HEK293 (cell line): ENCODE measurements around the gene THBS3.
A peak's percentile ranks its signal among the peaks of the same experiment; 100 is the strongest.

Experiments
- ATF2 ChIP-seq: fragments of 450-650 bp; formaldehyde crosslinking; IDR thresholded peaks from 2 replicates; pipeline ENCODE4 v1.5.1; 2016; ENCODE audit warnings: missing biosample characterization, missing genetic modification characterization, low read depth
- CTCF ChIP-seq: fragments of 450-650 bp; formaldehyde crosslinking; IDR thresholded peaks from 2 replicates; pipeline ENCODE4 v1.5.1; 2016; ENCODE audit warnings: missing biosample characterization, missing genetic modification characterization
- TCF7L2 ChIP-seq: IDR thresholded peaks from 2 replicates; pipeline ENCODE4 v1.6.1; 2011; ENCODE audit warnings: low read depth, mild to moderate bottlenecking, inconsistent platforms, low read length, moderate library complexity, borderline replicate concordance
- ZBTB11 ChIP-seq: fragments of 450-650 bp; formaldehyde crosslinking; conservative IDR thresholded peaks from 2 replicates; pipeline ENCODE4 v1.5.1; 2016; ENCODE audit warnings: low read depth, missing biosample characterization, missing genetic modification characterization
- ZBTB20 ChIP-seq: fragments of 450-650 bp; formaldehyde crosslinking; IDR thresholded peaks from 2 replicates; pipeline ENCODE4 v1.5.1; 2016; ENCODE audit warnings: missing biosample characterization, missing genetic modification characterization
- ZNF140 ChIP-seq: fragments of 450-650 bp; formaldehyde crosslinking; IDR thresholded peaks from 2 replicates; pipeline ENCODE4 v1.5.1; 2016; ENCODE audit warnings: missing biosample characterization, missing genetic modification characterization
- ZNF239 ChIP-seq: fragments of 450-650 bp; formaldehyde crosslinking; IDR thresholded peaks from 2 replicates; pipeline ENCODE4 v1.5.1; 2016; ENCODE audit warnings: missing biosample characterization, missing genetic modification characterization
- ZNF24 ChIP-seq: fragments of 450-650 bp; formaldehyde crosslinking; IDR thresholded peaks from 2 replicates; pipeline ENCODE4 v1.5.1; 2016; ENCODE audit warnings: missing biosample characterization, missing genetic modification characterization
- ZNF560 ChIP-seq: fragments of 450-650 bp; formaldehyde crosslinking; IDR thresholded peaks from 2 replicates; pipeline ENCODE4 v1.5.1; 2017; ENCODE audit warnings: missing biosample characterization, missing genetic modification characterization, borderline replicate concordance
- ZNF580 ChIP-seq: fragments of 450-650 bp; formaldehyde crosslinking; IDR thresholded peaks from 2 replicates; pipeline ENCODE4 v1.5.1; 2016; ENCODE audit warnings: missing biosample characterization, missing genetic modification characterization

GRCh38 chr1:155250633-155251449 is 43.1 kb upstream of the THBS3 start:
- TF ChIP-seq ZNF239 (no peak), CTCF (tag by site-specific recombination) (peak; percentile 99), ATF2 (tag by site-specific recombination) (no peak), ZNF580 (tag by site-specific recombination) (no peak), ZNF24 (peak; percentile 51; the same call in 1 of the 2 replicates), ZNF560 (tag by site-specific recombination) (no peak), ZBTB20 (tag by site-specific recombination) (peak; percentile 90), TCF7L2 (no peak), ZNF140 (tag by site-specific recombination) (no peak), ZBTB11 (tag by site-specific recombination) (no peak)
